AG09319 (cell line): ENCODE results near the gene CDH13.

Experiments used
- DNase-seq: peaks from one replicate; pipeline ENCODE4 v3.0.0-alpha.2; 2010; ENCODE audit warnings: low read depth; ENCODE audit errors: extremely low read depth
- CTCF ChIP-seq: IDR thresholded peaks from 2 replicates; pipeline ENCODE4 v1.5.1; 2011; ENCODE audit warnings: low read depth, mild to moderate bottlenecking, inconsistent platforms, low read length, moderate library complexity

Gene CDH13

GRCh38 chr16:83458612-83459011 lies 831.8 kb downstream of the CDH13 start:
- TF ChIP-seq CTCF, result no peak
- no peak for DNase-seq

DNA sequence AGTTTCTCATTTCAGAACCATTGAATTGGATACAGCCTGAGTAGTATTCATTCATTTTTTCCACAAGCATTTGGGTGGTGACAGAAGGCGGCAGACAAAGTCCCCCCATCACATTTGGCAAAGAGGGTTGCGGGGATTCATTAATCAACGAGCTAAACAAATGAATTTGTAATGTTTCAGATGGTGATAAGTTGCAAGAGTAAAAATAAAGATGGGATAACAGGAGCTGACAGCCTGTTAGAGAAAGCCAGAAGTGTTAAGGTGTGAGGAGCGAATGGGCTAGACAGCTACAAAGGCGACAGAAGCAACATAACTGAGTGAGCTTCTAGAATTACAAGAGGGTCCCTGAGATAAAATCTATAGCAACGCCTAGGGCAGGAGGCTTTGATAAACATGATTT lies 838.2 kb downstream of the CDH13 start:
- no peak for TF ChIP-seq CTCF
- no peak for DNase-seq

DNA sequence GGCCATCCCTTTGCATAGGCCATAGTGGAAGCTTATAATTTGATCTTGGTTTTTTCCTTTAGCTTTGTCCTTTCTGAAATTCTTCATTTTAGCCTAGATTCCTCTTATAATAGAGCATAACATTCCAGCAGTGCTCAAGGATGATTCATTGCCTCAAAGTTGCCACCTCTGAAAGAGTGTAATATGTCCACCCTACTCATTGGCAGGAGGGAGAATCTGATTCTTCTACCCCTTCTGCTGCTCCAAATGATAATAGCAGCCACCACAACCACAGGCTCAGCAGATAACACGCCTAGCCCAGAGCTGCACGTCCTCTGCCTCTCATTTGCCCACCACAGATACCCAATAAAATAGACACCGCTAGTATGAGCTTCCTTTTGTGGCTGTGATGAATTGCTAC lies 843.6 kb downstream of the CDH13 start:
- TF ChIP-seq CTCF, result no peak
- no peak for DNase-seq

GRCh38 chr16:83472776-83473501 lies 846.2 kb downstream of the CDH13 start:
- TF ChIP-seq CTCF, result no peak
- peak; percentile 18 for DNase-seq

DNA sequence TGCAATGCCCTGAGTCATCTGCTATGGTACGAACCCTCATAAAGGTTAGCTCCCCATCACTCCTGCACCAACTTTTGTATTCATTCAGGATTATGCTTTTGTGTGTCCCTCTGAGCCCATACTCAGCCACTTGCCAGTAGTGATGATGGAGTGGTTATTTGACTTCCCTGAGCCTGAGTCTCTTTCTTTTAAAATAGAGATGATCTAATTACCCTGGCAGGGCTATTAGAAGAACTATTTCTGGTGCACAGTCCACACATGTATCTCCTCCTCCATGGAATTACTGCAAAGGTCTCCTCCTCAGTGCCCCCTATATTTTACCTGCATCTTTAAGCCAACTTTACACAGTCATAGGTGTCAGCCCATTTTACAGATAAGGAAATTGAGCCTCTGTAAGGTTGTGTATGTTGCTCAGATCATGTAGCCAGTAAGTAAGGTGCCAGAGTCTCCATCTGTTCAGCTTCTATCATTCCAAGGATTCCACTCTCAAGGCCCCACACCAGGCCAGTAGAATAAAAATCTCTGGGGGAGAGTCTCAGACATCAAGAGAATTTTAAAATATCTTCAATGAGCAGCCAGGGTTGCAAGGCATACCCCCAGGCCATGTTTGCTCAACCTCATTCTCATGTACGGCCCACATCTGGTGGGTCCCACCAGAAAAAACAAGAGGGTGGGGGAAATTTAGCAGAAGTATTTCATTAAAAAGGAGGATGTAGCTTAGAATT lies 847.3 kb downstream of the CDH13 start:
- DNase-seq, result no peak
- TF ChIP-seq CTCF, result no peak

DNA sequence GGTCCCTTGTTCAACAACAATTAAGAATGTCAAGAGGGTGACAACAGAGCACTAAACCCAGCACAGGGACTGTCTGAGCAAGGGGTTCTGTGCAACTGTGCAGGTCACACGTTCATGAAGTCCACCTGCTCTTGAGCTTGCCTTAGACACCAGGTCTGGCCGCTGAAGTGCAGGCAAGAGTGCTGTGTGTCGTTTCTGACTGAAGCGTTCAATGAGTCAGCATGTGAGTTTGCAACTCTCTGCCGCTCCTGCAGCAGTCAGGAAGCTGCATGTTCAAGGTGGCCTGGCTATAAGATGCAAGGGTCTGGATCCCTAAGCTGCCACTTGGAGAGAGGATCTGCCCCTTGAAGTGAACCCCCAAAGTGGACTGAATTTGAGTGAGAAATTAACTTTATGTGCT lies 848.3 kb downstream of the CDH13 start:
- no peak for DNase-seq
- no peak for TF ChIP-seq CTCF

- no peak for TF ChIP-seq CTCF
- no peak for DNase-seq
Observed at GRCh38 chr16:83481589-83481988, 854.8 kb downstream of the CDH13 start.
